GM12801 (cell line): ENCODE results near the gene MCF2L.

ENCODE experiments used
- TF ChIP-seq, protein P1 (sequence below): IDR thresholded peaks from one replicate; pipeline ENCODE4 v1.5.1; 2011; ENCODE audit warnings: control low read depth; ENCODE audit not compliant: insufficient read length; ENCODE audit errors: extremely low read depth

The MCF2L gene, protein sequence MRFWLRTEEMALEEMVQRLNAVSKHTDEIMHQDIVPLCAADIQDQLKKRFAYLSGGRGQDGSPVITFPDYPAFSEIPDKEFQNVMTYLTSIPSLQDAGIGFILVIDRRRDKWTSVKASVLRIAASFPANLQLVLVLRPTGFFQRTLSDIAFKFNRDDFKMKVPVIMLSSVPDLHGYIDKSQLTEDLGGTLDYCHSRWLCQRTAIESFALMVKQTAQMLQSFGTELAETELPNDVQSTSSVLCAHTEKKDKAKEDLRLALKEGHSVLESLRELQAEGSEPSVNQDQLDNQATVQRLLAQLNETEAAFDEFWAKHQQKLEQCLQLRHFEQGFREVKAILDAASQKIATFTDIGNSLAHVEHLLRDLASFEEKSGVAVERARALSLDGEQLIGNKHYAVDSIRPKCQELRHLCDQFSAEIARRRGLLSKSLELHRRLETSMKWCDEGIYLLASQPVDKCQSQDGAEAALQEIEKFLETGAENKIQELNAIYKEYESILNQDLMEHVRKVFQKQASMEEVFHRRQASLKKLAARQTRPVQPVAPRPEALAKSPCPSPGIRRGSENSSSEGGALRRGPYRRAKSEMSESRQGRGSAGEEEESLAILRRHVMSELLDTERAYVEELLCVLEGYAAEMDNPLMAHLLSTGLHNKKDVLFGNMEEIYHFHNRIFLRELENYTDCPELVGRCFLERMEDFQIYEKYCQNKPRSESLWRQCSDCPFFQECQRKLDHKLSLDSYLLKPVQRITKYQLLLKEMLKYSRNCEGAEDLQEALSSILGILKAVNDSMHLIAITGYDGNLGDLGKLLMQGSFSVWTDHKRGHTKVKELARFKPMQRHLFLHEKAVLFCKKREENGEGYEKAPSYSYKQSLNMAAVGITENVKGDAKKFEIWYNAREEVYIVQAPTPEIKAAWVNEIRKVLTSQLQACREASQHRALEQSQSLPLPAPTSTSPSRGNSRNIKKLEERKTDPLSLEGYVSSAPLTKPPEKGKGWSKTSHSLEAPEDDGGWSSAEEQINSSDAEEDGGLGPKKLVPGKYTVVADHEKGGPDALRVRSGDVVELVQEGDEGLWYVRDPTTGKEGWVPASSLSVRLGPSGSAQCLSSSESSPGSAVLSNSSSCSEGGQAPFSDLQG

DNA sequence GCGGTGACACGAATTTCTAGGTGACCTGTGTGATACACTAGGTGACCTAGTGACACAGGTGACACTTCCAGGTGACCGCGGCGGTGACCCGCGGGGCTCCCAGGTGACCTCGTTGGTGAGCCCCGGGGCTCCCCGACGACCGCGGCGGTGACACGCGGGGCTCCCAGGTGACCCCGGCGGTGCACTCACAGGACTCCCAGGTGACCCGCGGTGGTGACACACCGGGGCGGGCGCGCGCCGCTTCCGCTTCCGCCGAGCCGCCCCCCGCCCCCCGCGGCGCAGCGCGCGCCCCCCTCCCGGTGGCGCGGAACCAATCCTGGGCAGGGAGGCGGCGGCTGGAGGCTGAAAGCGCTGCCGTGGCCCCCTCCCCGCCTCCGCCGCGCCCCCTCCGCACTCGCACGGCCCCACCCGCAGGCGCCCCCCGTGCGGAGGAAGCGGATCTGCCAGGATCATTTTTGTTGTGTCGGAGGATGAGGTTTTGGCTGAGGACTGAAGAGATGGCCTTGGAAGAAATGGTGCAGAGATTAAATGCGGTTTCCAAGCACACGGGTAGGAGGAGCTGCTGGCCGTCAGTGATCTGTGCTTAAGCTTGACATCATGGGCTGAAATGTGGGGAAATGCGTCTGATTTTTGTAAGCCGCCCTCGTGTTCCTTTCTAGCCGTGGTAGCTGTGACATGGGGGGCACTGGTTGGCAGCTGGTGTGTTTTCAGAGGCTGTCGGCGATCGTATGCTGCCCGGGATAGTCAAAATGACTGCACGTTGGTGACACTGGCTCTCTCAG lies at the start of gene MCF2L:
Gene MCF2L (plus strand): TSS at position 305 of the 782 bp plus-strand sequence. CDS start 166 bp downstream, at position 471.
- TF ChIP-seq, protein P1, sequence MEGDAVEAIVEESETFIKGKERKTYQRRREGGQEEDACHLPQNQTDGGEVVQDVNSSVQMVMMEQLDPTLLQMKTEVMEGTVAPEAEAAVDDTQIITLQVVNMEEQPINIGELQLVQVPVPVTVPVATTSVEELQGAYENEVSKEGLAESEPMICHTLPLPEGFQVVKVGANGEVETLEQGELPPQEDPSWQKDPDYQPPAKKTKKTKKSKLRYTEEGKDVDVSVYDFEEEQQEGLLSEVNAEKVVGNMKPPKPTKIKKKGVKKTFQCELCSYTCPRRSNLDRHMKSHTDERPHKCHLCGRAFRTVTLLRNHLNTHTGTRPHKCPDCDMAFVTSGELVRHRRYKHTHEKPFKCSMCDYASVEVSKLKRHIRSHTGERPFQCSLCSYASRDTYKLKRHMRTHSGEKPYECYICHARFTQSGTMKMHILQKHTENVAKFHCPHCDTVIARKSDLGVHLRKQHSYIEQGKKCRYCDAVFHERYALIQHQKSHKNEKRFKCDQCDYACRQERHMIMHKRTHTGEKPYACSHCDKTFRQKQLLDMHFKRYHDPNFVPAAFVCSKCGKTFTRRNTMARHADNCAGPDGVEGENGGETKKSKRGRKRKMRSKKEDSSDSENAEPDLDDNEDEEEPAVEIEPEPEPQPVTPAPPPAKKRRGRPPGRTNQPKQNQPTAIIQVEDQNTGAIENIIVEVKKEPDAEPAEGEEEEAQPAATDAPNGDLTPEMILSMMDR = no peak

- TF ChIP-seq, protein P1 = no peak
Observed at GRCh38 chr13:112923962-112924361, 45.1 kb upstream of the MCF2L start.

GRCh38 chr13:112924365-112924764 lies 44.6 kb upstream of the MCF2L start:
- TF ChIP-seq, protein P1 = no peak

- TF ChIP-seq, protein P1 = no peak
Observed at GRCh38 chr13:112926003-112926402, 43.0 kb upstream of the MCF2L start.

- TF ChIP-seq, protein P1 = no peak
Observed at GRCh38 chr13:112926993-112927392, 42.0 kb upstream of the MCF2L start.

GRCh38 chr13:112928020-112928971 lies 40.7 kb upstream of the MCF2L start:
- TF ChIP-seq, protein P1 = no peak
